HepG2 (cell line): ENCODE results near the gene CTF1. TPM values are rescaled to one million over a fixed set of nuclear protein-coding genes. Genes with fewer than 3 reads are reported as not detected.

Experiments
- CHCHD3 ChIP-seq: sonication (generic); formaldehyde crosslinking; IDR thresholded peaks from 2 replicates; pipeline ENCODE4 v1.8.0; 2022; ENCODE audit warnings: mild to moderate bottlenecking, missing genetic modification reagents, moderate library complexity
- ETV5 ChIP-seq: IDR thresholded peaks from 2 replicates; pipeline ENCODE4 v1.6.1; 2018; ENCODE audit warnings: missing biosample characterization, missing genetic modification reagents, inconsistent platforms, borderline replicate concordance
- FOXA3 ChIP-seq: IDR thresholded peaks from 2 replicates; pipeline ENCODE4 v1.6.1; 2016; ENCODE audit warnings: missing genetic modification reagents, missing compliant biosample characterization
- KDM6A ChIP-seq: IDR thresholded peaks from 2 replicates; pipeline ENCODE4 v1.6.1; 2016; ENCODE audit warnings: low read depth
- MAZ ChIP-seq, 2 experiments: sonication (generic) in 1 of 2; formaldehyde crosslinking in 1 of 2; IDR thresholded peaks; 2 replicates each; pipeline versions ENCODE4 v1.5.0 to v1.6.1; 2012 to 2020; ENCODE audit warnings: low read depth in 2 of 2, mild to moderate bottlenecking in 2 of 2, borderline replicate concordance in 1 of 2, improper control_type of control experiment in 1 of 2, low read length in 1 of 2, missing genetic modification reagents in 1 of 2, moderate library complexity in 1 of 2
- MBNL3 ChIP-seq: fragments of 250-450 bp; sonication (Bioruptor Pico); conservative IDR thresholded peaks from 2 replicates; pipeline ENCODE4 v1.8.0; 2022; ENCODE audit warnings: mild to moderate bottlenecking, inconsistent platforms
- MYC ChIP-seq: sonication (generic); formaldehyde crosslinking; IDR thresholded peaks from 2 replicates; pipeline ENCODE4 v1.9.0; 2021; ENCODE audit warnings: missing genetic modification reagents, borderline replicate concordance
- NAIF1 ChIP-seq: sonication (generic); formaldehyde crosslinking; IDR thresholded peaks from 2 replicates; pipeline ENCODE4 v1.5.0; 2020; ENCODE audit warnings: mild to moderate bottlenecking, missing genetic modification reagents, borderline replicate concordance
- NR3C1 ChIP-seq: sonication (generic); formaldehyde crosslinking; IDR thresholded peaks from 2 replicates; pipeline ENCODE4 v1.4.0; 2020; ENCODE audit warnings: missing genetic modification reagents
- POLR2AphosphoS5 ChIP-seq: IDR thresholded peaks from 2 replicates; pipeline ENCODE4 v1.6.1; 2012; ENCODE audit warnings: low read depth, low read length
- POLR2G ChIP-seq: fragments of 200-400 bp; formaldehyde crosslinking; IDR thresholded peaks from 2 replicates; pipeline ENCODE4 v1.6.1; 2018; ENCODE audit warnings: mild to moderate bottlenecking, low read depth, low read length, moderate library complexity
- RAD51 ChIP-seq: fragments of 450-650 bp; IDR thresholded peaks from 2 replicates; pipeline ENCODE4 v1.6.1; 2016; ENCODE audit warnings: borderline replicate concordance
- RXRA ChIP-seq: sonication (generic); formaldehyde crosslinking; IDR thresholded peaks from 2 replicates; pipeline ENCODE4 v1.5.1; 2020; ENCODE audit warnings: missing genetic modification reagents
- SMAD3 ChIP-seq: sonication (generic); formaldehyde crosslinking; IDR thresholded peaks from 2 replicates; pipeline ENCODE4 v1.4.0; 2020; ENCODE audit warnings: missing genetic modification reagents
- SP4 ChIP-seq: sonication (generic); formaldehyde crosslinking; IDR thresholded peaks from 2 replicates; pipeline ENCODE4 v1.8.1; 2023; ENCODE audit warnings: mild to moderate bottlenecking, missing genetic modification reagents
- SRSF1 ChIP-seq: fragments of 200-400 bp; formaldehyde crosslinking; optimal IDR thresholded peaks from 2 replicates; pipeline ENCODE3; 2017; ENCODE audit warnings: mild to moderate bottlenecking, low read depth, low read length, moderate library complexity
- SSRP1 ChIP-seq: IDR thresholded peaks from 2 replicates; pipeline ENCODE4 v1.6.1; 2016; ENCODE audit warnings: control low read depth
- ZBTB38 ChIP-seq: sonication (generic); formaldehyde crosslinking; IDR thresholded peaks from 2 replicates; pipeline ENCODE4 v1.5.1; 2020; ENCODE audit warnings: mild to moderate bottlenecking, missing genetic modification reagents
- ZFY ChIP-seq: sonication (generic); formaldehyde crosslinking; IDR thresholded peaks from 2 replicates; pipeline ENCODE4 v1.4.0; 2020; ENCODE audit warnings: missing genetic modification reagents
- ZMAT3 ChIP-seq: sonication (generic); formaldehyde crosslinking; conservative IDR thresholded peaks from 2 replicates; pipeline ENCODE4 v1.7.0; 2021; ENCODE audit warnings: missing genetic modification reagents
- ZNF20 ChIP-seq: sonication (generic); formaldehyde crosslinking; IDR thresholded peaks from 2 replicates; pipeline ENCODE4 v1.4.0; 2020; ENCODE audit warnings: mild to moderate bottlenecking, moderate library complexity, missing genetic modification reagents
- ZNF430 ChIP-seq: sonication (generic); formaldehyde crosslinking; IDR thresholded peaks from 2 replicates; pipeline ENCODE4 v1.9.0; 2021; ENCODE audit warnings: mild to moderate bottlenecking, missing genetic modification reagents
- ZNF576 ChIP-seq: sonication (generic); formaldehyde crosslinking; IDR thresholded peaks from 2 replicates; pipeline ENCODE4 v1.4.0; 2020; ENCODE audit warnings: mild to moderate bottlenecking, missing genetic modification reagents
- ZNF615 ChIP-seq: sonication (generic); formaldehyde crosslinking; IDR thresholded peaks from 2 replicates; pipeline ENCODE4 v1.5.0; 2020; ENCODE audit warnings: mild to moderate bottlenecking, missing genetic modification reagents, borderline replicate concordance
- ZNF703 ChIP-seq: sonication (generic); formaldehyde crosslinking; IDR thresholded peaks from 2 replicates; pipeline ENCODE4 v1.5.1; 2020; ENCODE audit warnings: missing genetic modification reagents, mild to moderate bottlenecking, moderate library complexity, borderline replicate concordance
- polyA plus RNA-seq, 8 experiments: library from polyadenylated mRNA; depleted of rRNA in 3 of 8; stranded (reverse) in 7 of 8; unstranded in 1 of 8; fragments of >200 nt; fragmentation: Illumina TruSeq in 4 of 8; extraction: Trizol in 4 of 8; gene quantifications; 2 replicates each; pipeline versions ENCODE4 v1.2.1 to v1.2.3, GENCODE V29; 2011 to 2016; ENCODE audit warnings: low read depth in 4 of 8, missing spikeins in 1 of 8, mixed read lengths in 1 of 8; ENCODE audit not compliant: insufficient read depth in 1 of 8
- total RNA-seq, 5 experiments: library from RNA; depleted of rRNA; stranded (reverse); fragments of >200 nt; fragmentation: Illumina TruSeq; extraction: Trizol; gene quantifications; 2 replicates each; pipeline ENCODE4 v1.2.3, GENCODE V29; 2016; ENCODE audit warnings: low read depth in 1 of 5
- TF ChIP-seq, protein P1 (sequence below): sonication (generic); formaldehyde crosslinking; IDR thresholded peaks from 2 replicates; pipeline ENCODE4 v1.4.0; 2020; ENCODE audit warnings: missing genetic modification reagents

CTF1 gene
- total and polyA plus RNA-seq, 2 of the 13 experiments (the other 11 are each of a cell fraction or from before 2014, with no cell fraction given), result 0.13 to 1.8 TPM

GRCh38 chr16:30902029-30902972, 5.9 kb downstream of the CTF1 start (continued):
- 0 out of 2 replicates have a peak, but pooled peaks have one; percentile 16 for TF ChIP-seq ZNF430 (CRISPR knock-in tag)
- peak; percentile 34 for TF ChIP-seq POLR2AphosphoS5
- 0 out of 2 replicates have a peak, but pooled peaks have one; percentile 29 for TF ChIP-seq ZMAT3 (CRISPR knock-in tag)
- 0 out of 2 replicates have a peak, but pooled peaks have one; percentile 13 for TF ChIP-seq MYC (CRISPR knock-in tag)
- no peak for TF ChIP-seq ZNF20 (CRISPR knock-in tag)
- peak; percentile 38; the same call in 1 of the 2 replicates for TF ChIP-seq RXRA (CRISPR knock-in tag)
- no peak for TF ChIP-seq RAD51
- no peak for TF ChIP-seq NR3C1 (CRISPR knock-in tag)
- peak; percentile 10; the same call in 1 of the 2 replicates for TF ChIP-seq ETV5 (CRISPR knock-in tag)
- TF ChIP-seq, protein P1, sequence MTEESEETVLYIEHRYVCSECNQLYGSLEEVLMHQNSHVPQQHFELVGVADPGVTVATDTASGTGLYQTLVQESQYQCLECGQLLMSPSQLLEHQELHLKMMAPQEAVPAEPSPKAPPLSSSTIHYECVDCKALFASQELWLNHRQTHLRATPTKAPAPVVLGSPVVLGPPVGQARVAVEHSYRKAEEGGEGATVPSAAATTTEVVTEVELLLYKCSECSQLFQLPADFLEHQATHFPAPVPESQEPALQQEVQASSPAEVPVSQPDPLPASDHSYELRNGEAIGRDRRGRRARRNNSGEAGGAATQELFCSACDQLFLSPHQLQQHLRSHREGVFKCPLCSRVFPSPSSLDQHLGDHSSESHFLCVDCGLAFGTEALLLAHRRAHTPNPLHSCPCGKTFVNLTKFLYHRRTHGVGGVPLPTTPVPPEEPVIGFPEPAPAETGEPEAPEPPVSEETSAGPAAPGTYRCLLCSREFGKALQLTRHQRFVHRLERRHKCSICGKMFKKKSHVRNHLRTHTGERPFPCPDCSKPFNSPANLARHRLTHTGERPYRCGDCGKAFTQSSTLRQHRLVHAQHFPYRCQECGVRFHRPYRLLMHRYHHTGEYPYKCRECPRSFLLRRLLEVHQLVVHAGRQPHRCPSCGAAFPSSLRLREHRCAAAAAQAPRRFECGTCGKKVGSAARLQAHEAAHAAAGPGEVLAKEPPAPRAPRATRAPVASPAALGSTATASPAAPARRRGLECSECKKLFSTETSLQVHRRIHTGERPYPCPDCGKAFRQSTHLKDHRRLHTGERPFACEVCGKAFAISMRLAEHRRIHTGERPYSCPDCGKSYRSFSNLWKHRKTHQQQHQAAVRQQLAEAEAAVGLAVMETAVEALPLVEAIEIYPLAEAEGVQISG (CRISPR knock-in tag), result peak; percentile 91
- TF ChIP-seq ZNF576, result 0 out of 2 replicates have a peak, but pooled peaks have one; percentile 28
- no peak for TF ChIP-seq MAZ (IDR thresholded peaks at IDR 0.05; ENCODE audit: borderline replicate concordance, low read depth, low read length)
- TF ChIP-seq MAZ (CRISPR knock-in tag; IDR thresholded peaks at IDR 0.05; ENCODE audit: low read depth), result 0 out of 2 replicates have a peak, but pooled peaks have one; percentile 29
- peak; percentile 83 for TF ChIP-seq POLR2G
- TF ChIP-seq KDM6A (CRISPR knock-in tag), result no peak
- TF ChIP-seq NAIF1 (CRISPR knock-in tag), result no peak
- TF ChIP-seq ZFY (CRISPR knock-in tag), result peak; percentile 91
- no peak for TF ChIP-seq ZNF703 (CRISPR knock-in tag)
- no peak for TF ChIP-seq MBNL3
- TF ChIP-seq SRSF1, result peak; percentile 42
- 0 out of 2 replicates have a peak, but pooled peaks have one; percentile 51 for TF ChIP-seq SSRP1
- no peak for TF ChIP-seq SMAD3 (CRISPR knock-in tag)
- TF ChIP-seq ZBTB38 (CRISPR knock-in tag), result 0 out of 2 replicates have a peak, but pooled peaks have one; percentile 69
- TF ChIP-seq SP4 (CRISPR knock-in tag), result 0 out of 2 replicates have a peak, but pooled peaks have one; percentile 60
- no peak for TF ChIP-seq CHCHD3 (CRISPR knock-in tag)
- no peak for TF ChIP-seq ZNF615
- TF ChIP-seq FOXA3 (CRISPR knock-in tag), result no peak
